WERI-Rb-1 (cell line): ENCODE measurements around the gene IMMP1L.
"Not testable (repeated sequence)": the region's sequence is repeated elsewhere in the genome, so short reads cannot be mapped to it uniquely, and the experiment has no call there.

Experiments used
- DNase-seq: peaks from one replicate; pipeline ENCODE4 v3.0.0-alpha.2; 2020
- H3K27ac ChIP-seq: fragments of 250-450 bp; sonication (Bioruptor Pico); 2 replicates; pipeline ENCODE4 v1.5.1; 2020; ENCODE audit warnings: mild to moderate bottlenecking, moderate library complexity
- H3K27me3 ChIP-seq: fragments of 250-450 bp; sonication (Bioruptor Pico); 2 replicates; pipeline ENCODE4 v1.5.1; 2021; ENCODE audit warnings: mild to moderate bottlenecking, low read depth, moderate library complexity; ENCODE audit not compliant: insufficient read depth, severe bottlenecking
- H3K36me3 ChIP-seq: fragments of 250-450 bp; sonication (Bioruptor Pico); 2 replicates; pipeline ENCODE4 v1.5.1; 2020; ENCODE audit warnings: mild to moderate bottlenecking, moderate library complexity
- H3K4me3 ChIP-seq: 2 replicates; pipeline ENCODE4 v1.5.1; 2011; ENCODE audit warnings: low read depth, mild to moderate bottlenecking, control low read depth, low read length
- H3K9me3 ChIP-seq: fragments of 250-450 bp; sonication (Bioruptor Pico); 2 replicates; pipeline ENCODE4 v1.5.1; 2021; ENCODE audit warnings: mild to moderate bottlenecking, moderate library complexity; ENCODE audit not compliant: severe bottlenecking
- CTCF ChIP-seq: IDR thresholded peaks from 2 replicates; pipeline ENCODE4 v1.5.1; 2011; ENCODE audit warnings: low read depth, mild to moderate bottlenecking, control low read depth, inconsistent platforms, low read length

The IMMP1L gene

DNA sequence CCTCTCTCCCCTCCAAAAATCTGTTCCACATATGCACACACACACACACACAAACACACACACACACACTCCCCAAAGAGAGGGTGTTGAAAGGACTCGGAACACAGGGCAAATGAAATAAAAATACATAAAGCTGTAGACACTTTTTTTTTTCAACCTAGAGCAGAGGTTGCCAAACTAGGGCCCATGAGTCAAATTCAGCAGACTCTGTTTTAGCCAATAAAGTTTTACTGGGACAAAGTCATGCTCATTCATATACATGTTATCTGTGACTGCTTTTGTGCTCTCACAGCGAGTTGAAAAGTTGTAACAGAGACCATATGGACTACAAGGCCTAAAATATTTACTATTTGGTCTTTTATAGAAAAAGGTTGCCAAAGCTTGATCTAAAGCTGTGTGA lies 8.9 kb downstream of the IMMP1L start:
- Histone ChIP-seq H3K4me3 (no peak overlapping the region), H3K36me3 (peaks cover 3% of the 10 kb centered on the region), H3K9me3 (no peaks in the 10 kb centered on the region), H3K27ac (no peak overlapping the region), H3K27me3 (no peaks in the 10 kb centered on the region)
- TF ChIP-seq CTCF: no peak
- no peak for DNase-seq

DNA sequence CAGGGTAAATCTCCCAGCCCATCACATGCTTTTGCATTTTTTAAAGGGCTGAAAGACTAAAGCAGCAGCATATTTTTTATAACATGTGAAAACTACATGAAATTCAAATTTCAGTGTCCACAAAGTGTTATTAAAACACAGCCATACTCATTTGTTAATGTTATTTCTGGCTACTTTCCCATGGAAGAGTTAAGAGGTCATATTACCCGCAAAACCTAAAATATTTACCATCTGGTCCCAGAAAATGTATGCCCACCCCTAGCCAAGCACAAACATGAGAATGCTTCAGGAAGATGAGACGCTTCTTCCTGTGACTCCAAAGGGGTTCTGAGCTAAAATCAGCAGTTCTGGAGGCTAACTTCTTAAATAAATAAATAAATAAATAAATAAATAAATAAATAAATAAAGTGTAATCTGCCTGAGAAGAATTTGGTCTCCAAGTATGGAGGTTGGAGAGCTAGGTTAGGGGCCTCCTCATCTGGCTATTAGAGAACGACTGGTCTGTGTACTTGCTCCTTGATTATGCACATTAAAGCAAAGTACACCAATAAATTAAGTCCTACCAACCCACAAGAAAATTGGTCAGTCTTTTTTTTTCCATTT lies 9.7 kb downstream of the IMMP1L start:
- no peak for TF ChIP-seq CTCF
- Histone ChIP-seq H3K27me3 (no peaks in the 10 kb centered on the region), H3K4me3 (no peak overlapping the region), H3K27ac (no peak overlapping the region), H3K36me3 (peaks cover 7% of the 10 kb centered on the region), H3K9me3 (no peaks in the 10 kb centered on the region)
- no peak for DNase-seq

DNA sequence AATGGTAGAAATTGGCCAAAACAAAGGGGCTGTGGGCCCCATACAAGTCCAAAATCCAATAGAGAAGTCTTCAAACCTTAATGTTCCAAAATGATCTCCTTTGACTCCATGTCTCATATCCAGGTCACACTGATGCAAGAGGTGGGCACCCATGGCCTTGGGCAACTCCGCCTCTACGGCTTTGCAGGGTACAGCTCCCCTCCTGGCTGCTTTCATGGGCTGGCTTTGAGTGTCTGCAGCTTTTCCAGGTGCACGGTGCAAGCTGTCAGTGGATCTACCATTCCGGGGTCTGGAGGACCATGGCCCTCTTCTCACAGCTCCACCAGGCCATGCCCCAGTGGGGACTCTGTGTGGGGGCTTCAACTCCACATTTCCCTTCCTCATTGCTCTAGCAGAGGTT lies 15.7 kb downstream of the IMMP1L start:
- H3K36me3 ChIP-seq, H3K4me3 ChIP-seq, H3K27me3 ChIP-seq, H3K9me3 ChIP-seq, DNase-seq, H3K27ac ChIP-seq: not testable (repeated sequence)

DNA sequence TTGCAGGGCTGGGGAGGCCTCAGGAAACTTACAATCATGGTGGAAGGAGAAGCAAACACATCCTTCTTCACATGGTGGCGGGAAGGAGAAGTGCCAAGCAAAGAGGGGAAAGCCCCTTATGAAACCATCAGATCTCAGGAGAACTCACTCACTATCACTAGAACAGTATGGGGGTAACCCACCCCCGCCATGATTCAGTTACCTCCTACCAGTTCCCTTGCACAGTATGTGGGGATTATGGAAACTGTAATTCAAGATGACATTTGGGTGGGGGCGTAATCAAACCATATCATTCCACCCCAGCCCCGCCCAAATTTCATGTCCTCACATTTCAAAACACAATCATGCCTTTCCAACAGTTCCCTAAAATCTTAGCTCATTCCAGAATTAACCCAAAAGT lies 16.2 kb downstream of the IMMP1L start:
- DNase-seq: no peak
- no peak overlapping the region for H3K27ac ChIP-seq
- TF ChIP-seq CTCF: no peak
- no peak overlapping the region for H3K4me3 ChIP-seq
- H3K36me3 ChIP-seq: peaks cover 3% of the 10 kb centered on the region
- no peaks in the 10 kb centered on the region for H3K9me3 ChIP-seq
- no peaks in the 10 kb centered on the region for H3K27me3 ChIP-seq

GRCh38 chr11:31492320-31492913 lies 17.0 kb downstream of the IMMP1L start:
- Histone ChIP-seq H3K36me3 (peaks cover 6% of the 10 kb centered on the region), H3K9me3 (no peaks in the 10 kb centered on the region), H3K4me3 (no peak overlapping the region), H3K27ac (no peak overlapping the region), H3K27me3 (no peaks in the 10 kb centered on the region)
- DNase-seq: no peak
- no peak for TF ChIP-seq CTCF

DNA sequence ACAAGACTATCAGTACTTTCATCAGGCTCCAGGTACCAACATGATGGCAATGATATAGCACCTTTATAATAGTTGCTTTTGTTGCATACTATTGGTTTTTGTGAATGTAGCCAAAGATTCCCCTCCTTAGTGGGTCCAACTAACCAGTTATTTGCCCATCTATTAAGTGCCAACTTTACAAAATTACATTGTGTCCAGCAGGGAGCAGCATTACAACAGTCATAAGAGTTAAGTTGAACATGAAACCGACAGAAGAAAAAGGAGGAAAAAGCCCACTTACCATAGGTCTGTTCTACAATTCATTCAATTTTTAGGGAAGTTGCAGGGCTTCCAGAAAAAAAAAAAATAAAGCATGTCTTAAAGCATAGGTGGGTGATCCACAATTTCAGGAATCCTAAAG lies 21.6 kb downstream of the IMMP1L start:
- H3K4me3 ChIP-seq: no peak overlapping the region
- no peak for TF ChIP-seq CTCF
- DNase-seq: peak; percentile 25
- no peaks in the 10 kb centered on the region for H3K9me3 ChIP-seq
- 0 out of 2 replicates have a peak, but pooled peaks cover 2% of the 10 kb centered on the region for H3K36me3 ChIP-seq
- H3K27ac ChIP-seq: no peak overlapping the region
- H3K27me3 ChIP-seq: no peaks in the 10 kb centered on the region
